ENCODE results near the gene TIGD7.

DNA sequence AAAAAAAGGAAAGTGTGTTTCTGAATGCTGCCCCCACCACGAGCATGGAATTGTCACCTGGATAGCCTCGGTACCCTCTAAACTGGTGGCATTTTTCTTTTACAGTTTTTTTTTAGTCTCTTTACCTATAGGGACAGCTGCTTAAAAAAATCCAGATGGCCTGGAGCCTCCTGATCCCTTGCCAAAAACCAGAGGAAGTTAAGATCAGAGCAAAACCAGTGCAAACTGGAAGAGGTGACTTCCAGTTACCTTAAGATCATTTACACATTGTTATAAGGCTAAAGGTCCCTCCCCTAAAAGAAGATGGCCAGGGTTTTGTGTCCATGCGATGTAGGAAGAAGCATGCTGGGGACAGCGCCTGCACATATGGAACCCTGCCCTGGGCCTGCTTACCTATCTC, 52.3 kb downstream of the TIGD7 start:
- TF ChIP-seq, protein P1, sequence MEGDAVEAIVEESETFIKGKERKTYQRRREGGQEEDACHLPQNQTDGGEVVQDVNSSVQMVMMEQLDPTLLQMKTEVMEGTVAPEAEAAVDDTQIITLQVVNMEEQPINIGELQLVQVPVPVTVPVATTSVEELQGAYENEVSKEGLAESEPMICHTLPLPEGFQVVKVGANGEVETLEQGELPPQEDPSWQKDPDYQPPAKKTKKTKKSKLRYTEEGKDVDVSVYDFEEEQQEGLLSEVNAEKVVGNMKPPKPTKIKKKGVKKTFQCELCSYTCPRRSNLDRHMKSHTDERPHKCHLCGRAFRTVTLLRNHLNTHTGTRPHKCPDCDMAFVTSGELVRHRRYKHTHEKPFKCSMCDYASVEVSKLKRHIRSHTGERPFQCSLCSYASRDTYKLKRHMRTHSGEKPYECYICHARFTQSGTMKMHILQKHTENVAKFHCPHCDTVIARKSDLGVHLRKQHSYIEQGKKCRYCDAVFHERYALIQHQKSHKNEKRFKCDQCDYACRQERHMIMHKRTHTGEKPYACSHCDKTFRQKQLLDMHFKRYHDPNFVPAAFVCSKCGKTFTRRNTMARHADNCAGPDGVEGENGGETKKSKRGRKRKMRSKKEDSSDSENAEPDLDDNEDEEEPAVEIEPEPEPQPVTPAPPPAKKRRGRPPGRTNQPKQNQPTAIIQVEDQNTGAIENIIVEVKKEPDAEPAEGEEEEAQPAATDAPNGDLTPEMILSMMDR (conservative IDR thresholded peaks at IDR 0.05; ENCODE audit: low read depth, low read length) = no peak
- TF ChIP-seq EZH2phosphoT487 (IDR thresholded peaks at IDR 0.05; ENCODE audit: borderline replicate concordance, low read length) = no peak
- TF ChIP-seq EZH2 (IDR thresholded peaks at IDR 0.05; ENCODE audit: low read length, unreplicated experiment) = no peak
